SK-N-SH (cell line): Measurements from ENCODE around the gene CGB7. TPM values are rescaled to one million over a fixed set of nuclear protein-coding genes. Genes with fewer than 3 reads are reported as not detected.

Source experiments
- CTCF ChIA-PET: fragments of 300-600, 350-600 bp; formaldehyde crosslinking; extraction: SDS; loops from one replicate; lab custom pipeline; 2021; lab: Yijun Ruan, JAX
- POLR2A ChIA-PET: fragments of 350-600 bp; sonication (Branson Sonifier 250); formaldehyde crosslinking; extraction: SDS; loops from one replicate; lab custom pipeline; 2020; ENCODE audit warnings: antibody characterized with exemption, inconsistent platforms; lab: Yijun Ruan, JAX
- DNase-seq: peaks from one replicate; pipeline ENCODE4 v3.0.0; 2012
- H2AFZ ChIP-seq: fragments of 200-600 bp; sonication (generic); 2 replicates; pipeline ENCODE4 v1.8.1; 2016; ENCODE audit warnings: antibody characterized with exemption, mild to moderate bottlenecking, low read depth
- H3F3A ChIP-seq: fragments of 200-600 bp; sonication (generic); replicated peaks from 2 replicates; pipeline ENCODE3; 2016; ENCODE audit warnings: antibody characterized with exemption, mild to moderate bottlenecking; ENCODE audit not compliant: insufficient read depth
- H3K27ac ChIP-seq, 2 experiments: fragments of 200-500 bp in 1 of 2; fragments of 200-600 bp in 1 of 2; sonication (Bioruptor generic) in 1 of 2; sonication (generic), shearing (Covaris generic) in 1 of 2; 2 replicates each; pipeline versions ENCODE4 v1.5.1 to v1.6.1; 2014 to 2016; ENCODE audit warnings: low read depth in 2 of 2, inconsistent platforms in 1 of 2, low read length in 1 of 2, mild to moderate bottlenecking in 1 of 2, mixed read lengths in 1 of 2
- H3K27me3 ChIP-seq: fragments of 200-600 bp; sonication (generic), shearing (Covaris generic); 2 replicates; pipeline ENCODE4 v1.6.1; 2016; ENCODE audit warnings: mixed run types; ENCODE audit not compliant: insufficient read depth
- H3K36me3 ChIP-seq, 2 experiments: fragments of 200-500 bp in 1 of 2; fragments of 200-600 bp in 1 of 2; sonication (Bioruptor generic) in 1 of 2; sonication (generic) in 1 of 2; replicated peaks in 1 of 2; 2 replicates each; pipeline versions ENCODE3 to v1.5.1; 2014 to 2016; ENCODE audit warnings: low read length in 1 of 2, mild to moderate bottlenecking in 1 of 2; ENCODE audit not compliant: insufficient read depth in 2 of 2, control insufficient read depth in 1 of 2
- H3K4me1 ChIP-seq, 2 experiments: fragments of 200-500 bp in 1 of 2; fragments of 200-600 bp in 1 of 2; sonication (Bioruptor generic) in 1 of 2; sonication (generic), shearing (Covaris generic) in 1 of 2; 2 replicates each; pipeline versions ENCODE4 v1.5.1 to v1.6.1; 2014 to 2016; ENCODE audit warnings: low read depth in 1 of 2, low read length in 1 of 2, mixed run types in 1 of 2; ENCODE audit not compliant: insufficient read depth in 2 of 2, control insufficient read depth in 1 of 2
- H3K4me2 ChIP-seq: fragments of 200-600 bp; sonication (generic), shearing (Covaris generic); 2 replicates; pipeline ENCODE4 v1.6.1; 2017; ENCODE audit warnings: mixed run types
- H3K4me3 ChIP-seq, 2 experiments: fragments of 200-500 bp in 1 of 2; fragments of 200-600 bp in 1 of 2; sonication (Bioruptor generic) in 1 of 2; sonication (generic), shearing (Covaris generic) in 1 of 2; 2 replicates each; pipeline versions ENCODE4 v1.5.1 to v1.8.1; 2014 to 2016; ENCODE audit warnings: low read depth in 2 of 2, inconsistent platforms in 1 of 2, low read length in 1 of 2, mild to moderate bottlenecking in 1 of 2, mixed read lengths in 1 of 2, moderate library complexity in 1 of 2
- H3K79me2 ChIP-seq: fragments of 200-600 bp; sonication (generic); 2 replicates; pipeline ENCODE4 v1.8.1; 2017; ENCODE audit warnings: mild to moderate bottlenecking; ENCODE audit not compliant: insufficient read depth
- H3K9ac ChIP-seq: fragments of 200-600 bp; sonication (generic); 2 replicates; pipeline ENCODE4 v1.6.1; 2017; ENCODE audit warnings: mixed run types
- H3K9me2 ChIP-seq: fragments of 200-600 bp; sonication (generic); 2 replicates; pipeline ENCODE4 v1.6.1; 2017; ENCODE audit warnings: mixed run types
- H3K9me3 ChIP-seq: fragments of 200-600 bp; sonication (generic); 2 replicates; pipeline ENCODE4 v1.6.1; 2017; ENCODE audit warnings: mixed run types, mild to moderate bottlenecking, moderate library complexity
- H4K20me1 ChIP-seq: fragments of 200-600 bp; sonication (generic); 2 replicates; pipeline ENCODE4 v1.6.1; 2017; ENCODE audit warnings: mild to moderate bottlenecking, mixed run types; ENCODE audit not compliant: insufficient read depth
- CTCF ChIP-seq: fragments of 200-600 bp; sonication (generic); IDR thresholded peaks from 2 replicates; pipeline ENCODE4 v1.6.1; 2017; ENCODE audit warnings: antibody characterized with exemption, mild to moderate bottlenecking, moderate library complexity
- ELF1 ChIP-seq: IDR thresholded peaks from 2 replicates; pipeline ENCODE4 v1.4.0; 2012
- EP300 ChIP-seq, 2 experiments: IDR thresholded peaks; 2 replicates each; pipeline versions ENCODE4 v1.4.0 to v1.6.1; 2012; ENCODE audit warnings: borderline replicate concordance in 1 of 2, low read depth in 1 of 2, low read length in 1 of 2
- FOXJ3 ChIP-seq: sonication (generic); formaldehyde crosslinking; IDR thresholded peaks from 2 replicates; pipeline ENCODE4 v1.5.1; 2020; ENCODE audit warnings: mild to moderate bottlenecking, missing genetic modification reagents
- FOXM1 ChIP-seq: IDR thresholded peaks from 2 replicates; pipeline ENCODE4 v1.4.0; 2012; ENCODE audit warnings: low read depth, mild to moderate bottlenecking
- JUND ChIP-seq: IDR thresholded peaks from 2 replicates; pipeline ENCODE4 v1.4.0; 2012
- MEF2A ChIP-seq: IDR thresholded peaks from 2 replicates; pipeline ENCODE4 v1.4.0; 2012; ENCODE audit warnings: low read depth, borderline replicate concordance
- MXI1 ChIP-seq: IDR thresholded peaks from 2 replicates; pipeline ENCODE4 v1.6.1; 2012; ENCODE audit warnings: mild to moderate bottlenecking, low read depth, low read length, improper control_type of control experiment
- NRF1 ChIP-seq: IDR thresholded peaks from 2 replicates; pipeline ENCODE4 v1.6.1; 2012; ENCODE audit warnings: low read depth, mild to moderate bottlenecking, low read length
- PBX3 ChIP-seq: IDR thresholded peaks from 2 replicates; pipeline ENCODE4; 2012
- POLR2AphosphoS5 ChIP-seq: IDR thresholded peaks from 2 replicates; pipeline ENCODE4 v1.6.1; 2012; ENCODE audit warnings: low read depth, low read length
- RAD21 ChIP-seq: IDR thresholded peaks from 2 replicates; pipeline ENCODE4 v1.6.1; 2012; ENCODE audit warnings: mild to moderate bottlenecking, low read length
- RCOR1 ChIP-seq: fragments of 150-350 bp; IDR thresholded peaks from 2 replicates; pipeline ENCODE4 v1.6.1; 2017; ENCODE audit warnings: antibody characterized with exemption, low read length
- RFX5 ChIP-seq: IDR thresholded peaks from 2 replicates; pipeline ENCODE4 v1.6.1; 2012; ENCODE audit warnings: mild to moderate bottlenecking, improper control_type of control experiment, low read length
- SMC3 ChIP-seq: IDR thresholded peaks from 2 replicates; pipeline ENCODE4 v1.6.1; 2012; ENCODE audit warnings: low read depth, low read length, improper control_type of control experiment
- TAF1 ChIP-seq: IDR thresholded peaks from 2 replicates; pipeline ENCODE4 v1.6.1; 2012; ENCODE audit warnings: low read depth, mild to moderate bottlenecking, low read length, moderate library complexity, borderline replicate concordance
- TCF12 ChIP-seq: IDR thresholded peaks from 2 replicates; pipeline ENCODE4 v1.4.0; 2012
- TEAD4 ChIP-seq: IDR thresholded peaks from 2 replicates; pipeline ENCODE4 v1.4.0; 2012; ENCODE audit warnings: mild to moderate bottlenecking, borderline replicate concordance; ENCODE audit not compliant: insufficient read depth
- USF2 ChIP-seq: fragments of 150-350 bp; IDR thresholded peaks from 2 replicates; pipeline ENCODE4 v1.6.1; 2017; ENCODE audit warnings: antibody characterized with exemption, low read length, low read depth, borderline replicate concordance
- ZBTB33 ChIP-seq: IDR thresholded peaks from 2 replicates; pipeline ENCODE4 v1.4.0; 2012; ENCODE audit warnings: low read depth, borderline replicate concordance
- WGBS: methylation state at CpG from one replicate; pipeline ENCODE4 v1.1.6; 2017; ENCODE audit warnings: low lambda C conversion rate; 5-methylcytosine and 5-hydroxymethylcytosine counted together
- polyA plus RNA-seq, 3 experiments: library from polyadenylated mRNA; depleted of rRNA; stranded (reverse); fragments of >200 nt; gene quantifications; 2 replicates each; pipeline ENCODE4 v1.2.3, GENCODE V29; 2012

Gene CGB7
- polyA plus RNA-seq, 1 of the 3 experiments (the other 2 are of a cell fraction): 2.0 TPM

GRCh38 chr19:49102303-49102702 lies 44.8 kb upstream of the CGB7 start:
- peaks cover 53% of the 10 kb centered on the region for H3F3A ChIP-seq
- H3K27ac ChIP-seq: no peak overlapping the region
- no peaks in the 10 kb centered on the region for H3K9me2 ChIP-seq
- CTCF ChIA-PET: interaction anchor here (1.3 kb wide), 1 partner anchor 15 kb away, joined by 4 read pairs; no protein-coding TSS in a partner anchor
- H3K4me1 ChIP-seq: peaks cover 0 to 3% of the 10 kb centered on the region in 2 experiments; a peak in 1 of 4 replicates
- H3K27me3 ChIP-seq: no peaks in the 10 kb centered on the region
- peaks cover 64% of the 10 kb centered on the region for H4K20me1 ChIP-seq
- H2AFZ ChIP-seq: no peak overlapping the region
- no peaks in the 10 kb centered on the region for H3K9me3 ChIP-seq
- peaks cover 56% of the 10 kb centered on the region for H3K79me2 ChIP-seq
- DNase-seq: no peak
- no peak overlapping the region for H3K4me2 ChIP-seq
- no peak overlapping the region for H3K4me3 ChIP-seq
- no peak for TF ChIP-seq MXI1
- no peak for TF ChIP-seq RAD21
- no peak for TF ChIP-seq MEF2A
- no peak for TF ChIP-seq RCOR1
- no peak for TF ChIP-seq TCF12
- TF ChIP-seq CTCF: no peak
- TF ChIP-seq ZBTB33: no peak
- no peak for TF ChIP-seq TAF1
- TF ChIP-seq POLR2AphosphoS5: no peak
- no peak for TF ChIP-seq TEAD4
- no peak for TF ChIP-seq ELF1
- no peak for TF ChIP-seq NRF1
- no peak for TF ChIP-seq PBX3
- no peak for TF ChIP-seq RFX5
- TF ChIP-seq FOXJ3 (CRISPR knock-in tag): no peak
- no peak for TF ChIP-seq SMC3
- no peak for TF ChIP-seq USF2
- TF ChIP-seq FOXM1: no peak
- TF ChIP-seq JUND: no peak
- no peak for TF ChIP-seq EP300 (IDR thresholded peaks at IDR 0.05; ENCODE audit: borderline replicate concordance in 1 of 2, low read depth in 1 of 2, low read length in 1 of 2)
- WGBS: 91% methylated on average over 12 of the region's 12 CpGs
- no peak overlapping the region for H3K9ac ChIP-seq
- peaks cover 51 to 79% of the 10 kb centered on the region in 2 experiments for H3K36me3 ChIP-seq
- POLR2A ChIA-PET: no interaction called here
